Activated T-helper 17 cell treated with anti-CD3 and anti-CD28 coated beads, Interleukin-2, amount 50 U/mL, for 72 hours (primary cell): Measurements from ENCODE around the gene C1orf56. TPM values are rescaled to one million over a fixed set of nuclear protein-coding genes. Genes with fewer than 3 reads are reported as not detected.

Experiments used
- ATAC-seq: fragments of 150-1000 bp; cut with Tn5 transposase; replicated peaks from 2 replicates; pipeline ENCODE4 v1.10.0; 2021; ENCODE audit warnings: mild to moderate bottlenecking, moderate library complexity
- H3K27ac Mint-ChIP-seq: one replicate; pipeline ENCODE4 v1.8.0; 2022; ENCODE audit warnings: mixed read lengths
- H3K27me3 Mint-ChIP-seq: one replicate; pipeline ENCODE4 v1.8.0; 2022; ENCODE audit warnings: mixed read lengths
- H3K36me3 Mint-ChIP-seq: one replicate; pipeline ENCODE4 v1.8.0; 2022; ENCODE audit warnings: low read depth, mild to moderate bottlenecking, mixed read lengths
- H3K4me1 Mint-ChIP-seq: one replicate; pipeline ENCODE4 v1.8.0; 2022; ENCODE audit warnings: mixed read lengths
- H3K4me3 Mint-ChIP-seq: one replicate; pipeline ENCODE4 v1.8.0; 2022; ENCODE audit warnings: mild to moderate bottlenecking, mixed read lengths
- H3K9me3 Mint-ChIP-seq: one replicate; pipeline ENCODE4 v1.8.0; 2022; ENCODE audit warnings: mixed read lengths
- total RNA-seq, 2 donors: library from RNA; stranded (reverse); gene quantifications; one replicate each; pipeline ENCODE4 v1.2.3, GENCODE V29; 2022

C1orf56 gene
- total RNA-seq, 2 donors from 2014 or later: 0.71 to 1.2 TPM

GRCh38 chr1:151009674-151010345, 37.7 kb upstream of the C1orf56 start:
- Mint-ChIP-seq H3K4me3 (peak overlapping the region; percentile 93), H3K9me3 (no peaks in the 10 kb centered on the region), H3K4me1 (peaks cover 18% of the 10 kb centered on the region), H3K27ac (peak overlapping the region; percentile 98), H3K27me3 (no peaks in the 10 kb centered on the region), H3K36me3 (peaks cover 17% of the 10 kb centered on the region)
- ATAC-seq: no peak

DNA sequence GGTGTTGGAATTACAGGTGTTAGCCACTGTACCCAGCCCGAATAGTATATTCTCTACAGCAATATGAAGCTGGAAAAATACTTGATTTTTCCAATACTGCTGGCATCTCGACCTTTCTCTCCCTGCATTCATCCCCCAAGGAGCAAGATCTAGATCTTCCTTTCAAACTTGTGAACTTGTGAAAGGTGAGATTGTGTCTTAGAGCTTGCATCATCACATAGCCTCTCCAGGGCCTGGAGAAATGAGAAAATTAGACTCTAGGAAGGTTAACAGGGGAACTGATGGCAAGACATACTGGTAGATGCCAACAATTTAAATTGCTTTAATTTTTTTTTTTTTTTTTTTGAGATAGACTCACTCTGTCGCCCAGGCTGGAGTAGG, 37.2 kb upstream of the C1orf56 start:
- H3K36me3 Mint-ChIP-seq: peaks cover 17% of the 10 kb centered on the region
- no peak overlapping the region for H3K27ac Mint-ChIP-seq
- no peak for ATAC-seq
- no peaks in the 10 kb centered on the region for H3K27me3 Mint-ChIP-seq
- peaks cover 18% of the 10 kb centered on the region for H3K4me1 Mint-ChIP-seq
- peak overlapping the region; percentile 93 for H3K4me3 Mint-ChIP-seq
- no peaks in the 10 kb centered on the region for H3K9me3 Mint-ChIP-seq

DNA sequence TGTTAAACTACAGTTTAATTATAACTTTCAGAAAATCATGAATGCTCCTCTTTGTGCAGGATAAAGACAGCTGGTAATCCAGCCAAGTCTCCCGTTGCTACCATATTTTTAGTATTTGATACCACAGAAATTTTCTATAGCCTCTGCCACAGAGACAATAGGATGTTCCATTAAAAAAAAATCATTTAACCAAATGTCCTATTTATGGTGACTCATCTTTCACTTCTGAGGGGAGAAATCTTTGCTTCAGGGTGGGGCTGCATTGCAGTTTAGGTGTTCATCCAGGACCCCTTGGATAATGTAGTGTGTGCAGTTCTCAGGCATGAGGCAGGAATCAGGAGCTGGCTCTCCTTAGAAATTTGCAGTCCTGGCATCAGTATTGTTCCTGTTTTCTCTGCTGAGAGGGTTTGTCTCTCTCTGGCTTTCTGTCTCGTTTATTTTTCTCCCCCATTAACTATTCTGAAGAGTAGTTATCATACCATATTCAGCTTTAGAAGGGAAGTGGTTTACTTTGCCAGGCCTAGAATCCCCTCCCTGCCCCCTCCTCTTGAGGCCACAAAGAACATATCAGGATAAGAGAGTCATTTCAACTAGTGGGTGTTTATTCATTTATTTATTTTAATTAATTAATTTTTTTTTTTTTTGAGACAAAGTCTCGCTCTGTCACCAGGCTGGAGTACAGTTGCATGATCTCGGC, 36.2 kb upstream of the C1orf56 start:
- H3K4me1 Mint-ChIP-seq: peaks cover 18% of the 10 kb centered on the region
- peaks cover 17% of the 10 kb centered on the region for H3K36me3 Mint-ChIP-seq
- no peaks in the 10 kb centered on the region for H3K27me3 Mint-ChIP-seq
- H3K27ac Mint-ChIP-seq: no peak overlapping the region
- peak overlapping the region; percentile 27 for H3K4me3 Mint-ChIP-seq
- ATAC-seq: no peak
- H3K9me3 Mint-ChIP-seq: no peaks in the 10 kb centered on the region

DNA sequence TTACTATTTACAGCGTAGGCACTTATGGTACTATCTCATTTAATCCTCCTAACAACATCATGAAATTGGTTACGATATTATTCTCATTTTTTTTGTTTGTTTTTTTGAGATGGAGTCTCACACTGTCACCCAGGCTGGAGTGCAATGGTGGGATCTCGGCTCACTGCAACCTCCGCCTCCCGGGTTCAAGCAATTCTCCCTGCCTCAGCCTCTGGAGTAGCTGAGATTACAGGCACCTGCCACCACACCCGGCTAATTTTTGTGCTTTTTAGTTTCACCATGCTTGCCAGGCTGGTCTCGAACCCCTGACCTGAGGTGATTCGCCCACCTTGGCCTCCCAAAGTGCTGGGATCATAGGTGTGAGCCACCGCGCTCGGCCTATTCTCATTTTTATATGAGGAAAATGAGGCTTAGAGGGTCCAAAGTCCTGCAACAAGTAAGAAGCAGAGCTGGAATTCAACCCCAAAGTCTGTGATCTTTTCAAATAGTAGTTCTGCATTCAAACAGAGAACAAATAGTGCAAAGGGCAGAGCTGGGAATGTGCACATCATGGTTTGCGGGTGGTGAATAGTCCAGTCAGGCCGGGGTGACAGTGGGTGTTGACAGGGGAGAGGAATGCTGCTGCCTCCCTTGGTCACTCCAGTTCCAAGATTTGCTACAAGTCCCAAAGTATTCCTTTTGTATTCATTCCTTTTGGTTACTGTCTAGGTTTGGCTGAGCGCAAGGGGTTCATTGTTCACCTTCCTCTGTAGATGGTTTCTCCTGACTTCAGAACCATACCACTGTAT, 34.7 kb upstream of the C1orf56 start:
- Mint-ChIP-seq H3K9me3 (no peaks in the 10 kb centered on the region), H3K36me3 (peaks cover 26% of the 10 kb centered on the region), H3K4me3 (no peak overlapping the region), H3K27ac (no peak overlapping the region), H3K4me1 (peaks cover 10% of the 10 kb centered on the region), H3K27me3 (no peaks in the 10 kb centered on the region)
- ATAC-seq: no peak

DNA sequence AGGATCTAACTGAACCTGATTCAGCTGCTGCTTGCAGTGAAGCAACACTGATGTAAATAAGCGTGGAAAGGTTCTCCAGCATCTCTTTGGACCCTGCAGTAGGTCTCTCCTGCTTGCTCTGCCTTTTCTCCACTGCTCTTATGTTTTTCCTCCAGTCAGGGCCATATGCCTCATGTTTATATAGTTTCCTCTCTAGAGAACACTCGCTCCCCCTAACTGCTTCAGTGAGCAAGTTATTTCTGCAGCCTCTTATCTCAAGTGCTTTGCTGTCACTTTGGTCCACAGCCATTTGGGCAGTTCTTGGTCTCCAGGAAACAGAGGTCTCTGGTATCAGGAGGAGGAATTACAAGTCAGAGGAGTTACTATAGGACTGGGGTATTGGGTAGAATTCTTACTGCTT, 34.0 kb upstream of the C1orf56 start:
- Mint-ChIP-seq H3K36me3 (peaks cover 27% of the 10 kb centered on the region), H3K27me3 (no peaks in the 10 kb centered on the region), H3K9me3 (no peaks in the 10 kb centered on the region), H3K27ac (no peak overlapping the region), H3K4me1 (peaks cover 9% of the 10 kb centered on the region), H3K4me3 (no peak overlapping the region)
- ATAC-seq: no peak

GRCh38 chr1:151024540-151025146, 22.9 kb upstream of the C1orf56 start:
- no peak overlapping the region for H3K4me3 Mint-ChIP-seq
- H3K27ac Mint-ChIP-seq: no peak overlapping the region
- no peaks in the 10 kb centered on the region for H3K9me3 Mint-ChIP-seq
- H3K36me3 Mint-ChIP-seq: peaks cover 65% of the 10 kb centered on the region
- peaks cover 4% of the 10 kb centered on the region for H3K4me1 Mint-ChIP-seq
- peak; percentile 98 for ATAC-seq
- no peaks in the 10 kb centered on the region for H3K27me3 Mint-ChIP-seq

DNA sequence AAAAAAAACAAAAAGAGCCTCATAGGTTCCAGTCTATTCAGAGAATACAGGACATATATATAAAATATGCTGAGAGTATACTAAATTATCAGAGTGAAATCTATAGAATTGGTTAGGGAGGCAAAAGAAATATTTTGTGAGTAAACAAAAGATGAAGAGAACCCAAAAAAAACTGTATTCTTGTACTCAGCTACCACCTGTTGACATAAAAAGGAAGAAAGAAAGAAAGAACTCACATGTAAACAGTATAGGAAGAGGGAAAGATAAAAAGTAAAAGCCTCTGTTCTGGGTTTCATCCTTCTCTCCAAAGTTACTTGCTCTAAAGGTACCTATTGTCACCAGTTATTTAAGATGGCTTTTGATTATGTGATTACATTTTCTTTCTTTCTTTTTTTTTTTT, 21.1 kb upstream of the C1orf56 start:
- H3K27me3 Mint-ChIP-seq: no peaks in the 10 kb centered on the region
- H3K4me3 Mint-ChIP-seq: no peak overlapping the region
- no peak overlapping the region for H3K27ac Mint-ChIP-seq
- ATAC-seq: no peak
- H3K36me3 Mint-ChIP-seq: peaks cover 81% of the 10 kb centered on the region
- H3K9me3 Mint-ChIP-seq: no peaks in the 10 kb centered on the region
- peaks cover 4% of the 10 kb centered on the region for H3K4me1 Mint-ChIP-seq

- Mint-ChIP-seq H3K9me3 (no peaks in the 10 kb centered on the region), H3K36me3 (peaks cover 68% of the 10 kb centered on the region), H3K27me3 (no peaks in the 10 kb centered on the region), H3K27ac (no peak overlapping the region), H3K4me3 (no peak overlapping the region), H3K4me1 (peaks cover 1% of the 10 kb centered on the region)
- ATAC-seq: no peak
Observed at GRCh38 chr1:151032164-151032563, 15.4 kb upstream of the C1orf56 start.

DNA sequence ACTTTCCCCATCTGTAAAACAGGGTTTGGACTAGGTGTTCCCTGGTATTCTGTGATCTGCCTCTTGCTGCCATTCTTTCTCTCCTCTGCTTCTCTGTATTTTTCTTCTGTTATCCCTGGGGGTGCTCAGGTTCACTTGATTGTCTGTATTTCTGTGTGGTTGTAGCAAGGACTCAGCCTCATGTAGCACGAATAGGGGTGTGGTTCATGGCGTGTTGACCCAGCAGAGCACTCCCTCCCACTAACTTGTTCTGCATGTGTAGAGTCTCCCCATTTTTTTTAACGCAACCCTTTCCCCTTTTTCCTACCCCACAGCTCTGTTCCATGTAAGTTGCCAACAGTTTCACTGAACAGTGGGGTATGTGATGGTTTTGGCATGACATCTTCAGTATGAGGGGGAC, 12.4 kb upstream of the C1orf56 start:
- H3K27ac Mint-ChIP-seq: peak overlapping the region; percentile 7
- peaks cover 39% of the 10 kb centered on the region for H3K36me3 Mint-ChIP-seq
- peaks cover 4% of the 10 kb centered on the region for H3K4me1 Mint-ChIP-seq
- no peaks in the 10 kb centered on the region for H3K9me3 Mint-ChIP-seq
- H3K4me3 Mint-ChIP-seq: no peak overlapping the region
- no peak for ATAC-seq
- H3K27me3 Mint-ChIP-seq: no peaks in the 10 kb centered on the region

DNA sequence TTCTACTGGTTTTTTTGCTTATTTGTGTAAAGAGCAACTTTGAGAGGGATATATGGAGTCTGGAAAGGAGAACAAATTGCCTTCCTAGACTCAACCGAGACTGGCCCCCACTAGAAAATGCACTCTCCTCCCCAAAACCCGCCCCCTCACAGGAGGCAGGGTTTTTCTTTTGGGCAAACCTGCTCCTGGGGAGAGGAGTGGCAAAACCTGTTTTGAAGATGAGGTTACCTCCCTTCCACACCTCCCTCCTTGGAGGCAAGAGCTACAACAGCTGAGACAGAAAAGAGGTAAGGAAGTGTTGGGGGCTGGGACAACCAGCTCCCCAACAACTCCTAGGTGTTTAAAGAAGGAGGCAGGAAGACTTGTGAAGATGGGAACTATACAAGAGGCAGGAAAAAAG, 11.2 kb upstream of the C1orf56 start, which contains the start of gene BNIPL:
BNIPL (plus strand) TSS at position 231 of the 400 bp plus-strand sequence; CDS start at position 371, 140 bp downstream.
- H3K27ac Mint-ChIP-seq: peak within 1 kb of the TSS; percentile 7

DNA sequence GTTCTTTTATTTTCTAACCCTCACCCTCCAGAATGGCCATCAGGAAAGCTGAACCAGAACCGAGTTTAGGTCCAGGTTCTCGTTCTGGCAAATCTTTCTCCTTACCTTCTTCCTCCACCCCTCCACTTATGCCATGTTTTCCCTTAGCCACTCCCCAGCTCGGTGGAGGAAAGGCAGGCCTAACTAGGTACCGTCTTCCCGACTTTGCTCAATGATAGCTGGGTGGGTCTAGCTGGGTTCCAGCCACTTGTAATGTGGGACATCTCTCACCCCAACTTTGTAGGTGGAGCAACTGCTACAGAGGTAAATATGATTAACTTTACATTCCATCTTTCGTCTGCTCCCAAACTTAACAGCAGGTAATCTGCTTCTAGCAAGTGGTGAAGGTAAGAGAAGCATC, 10.5 kb upstream of the C1orf56 start:
- H3K27ac Mint-ChIP-seq: no peak overlapping the region
- no peak overlapping the region for H3K4me3 Mint-ChIP-seq
- H3K4me1 Mint-ChIP-seq: peaks cover 4% of the 10 kb centered on the region
- no peaks in the 10 kb centered on the region for H3K27me3 Mint-ChIP-seq
- H3K36me3 Mint-ChIP-seq: peaks cover 24% of the 10 kb centered on the region
- ATAC-seq: no peak
- no peaks in the 10 kb centered on the region for H3K9me3 Mint-ChIP-seq

More for the DNA sequence above, 11.2 kb upstream of the C1orf56 start, which contains the start of gene BNIPL:
- no peaks in the 10 kb centered on the region for H3K9me3 Mint-ChIP-seq
- H3K4me1 Mint-ChIP-seq: peaks cover 4% of the 10 kb centered on the region
- peaks cover 27% of the 10 kb centered on the region for H3K36me3 Mint-ChIP-seq
- H3K27me3 Mint-ChIP-seq: no peaks in the 10 kb centered on the region
- no peak within 1 kb of the TSS for H3K4me3 Mint-ChIP-seq
- no peak for ATAC-seq

DNA sequence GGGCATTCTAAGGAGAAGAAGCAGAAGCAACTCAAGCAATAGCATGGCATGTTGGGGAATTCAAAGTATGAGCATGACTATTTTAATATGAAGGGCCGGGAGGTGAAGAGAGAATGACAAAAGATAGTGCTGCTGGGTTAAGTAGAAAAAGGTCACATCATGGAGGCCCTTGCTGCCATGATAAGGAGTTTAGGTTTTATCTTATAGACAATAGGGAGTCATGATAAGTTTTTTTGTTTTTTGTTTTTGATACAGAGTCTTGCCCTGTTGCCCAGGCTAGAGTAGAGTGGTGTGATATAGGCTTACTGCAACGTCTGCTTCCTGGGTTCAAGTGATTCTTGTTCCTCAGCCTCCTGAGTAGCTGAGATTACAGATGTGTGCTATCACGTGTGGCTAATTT, 8.0 kb upstream of the C1orf56 start:
- Mint-ChIP-seq H3K4me3 (no peak overlapping the region), H3K27ac (no peak overlapping the region)
- ATAC-seq: no peak

GRCh38 chr1:151043163-151043562, 4.4 kb upstream of the C1orf56 start:
- no peak overlapping the region for H3K4me3 Mint-ChIP-seq
- H3K9me3 Mint-ChIP-seq: no peaks in the 10 kb centered on the region
- no peaks in the 10 kb centered on the region for H3K27me3 Mint-ChIP-seq
- peak overlapping the region; percentile 12 for H3K27ac Mint-ChIP-seq
- H3K36me3 Mint-ChIP-seq: no peaks in the 10 kb centered on the region
- H3K4me1 Mint-ChIP-seq: peaks cover 15% of the 10 kb centered on the region
- ATAC-seq: peak; percentile 47

More for the DNA sequence above, 8.0 kb upstream of the C1orf56 start:
- Mint-ChIP-seq H3K27me3 (no peaks in the 10 kb centered on the region), H3K4me1 (peaks cover 10% of the 10 kb centered on the region), H3K9me3 (no peaks in the 10 kb centered on the region), H3K36me3 (peaks cover 12% of the 10 kb centered on the region)

DNA sequence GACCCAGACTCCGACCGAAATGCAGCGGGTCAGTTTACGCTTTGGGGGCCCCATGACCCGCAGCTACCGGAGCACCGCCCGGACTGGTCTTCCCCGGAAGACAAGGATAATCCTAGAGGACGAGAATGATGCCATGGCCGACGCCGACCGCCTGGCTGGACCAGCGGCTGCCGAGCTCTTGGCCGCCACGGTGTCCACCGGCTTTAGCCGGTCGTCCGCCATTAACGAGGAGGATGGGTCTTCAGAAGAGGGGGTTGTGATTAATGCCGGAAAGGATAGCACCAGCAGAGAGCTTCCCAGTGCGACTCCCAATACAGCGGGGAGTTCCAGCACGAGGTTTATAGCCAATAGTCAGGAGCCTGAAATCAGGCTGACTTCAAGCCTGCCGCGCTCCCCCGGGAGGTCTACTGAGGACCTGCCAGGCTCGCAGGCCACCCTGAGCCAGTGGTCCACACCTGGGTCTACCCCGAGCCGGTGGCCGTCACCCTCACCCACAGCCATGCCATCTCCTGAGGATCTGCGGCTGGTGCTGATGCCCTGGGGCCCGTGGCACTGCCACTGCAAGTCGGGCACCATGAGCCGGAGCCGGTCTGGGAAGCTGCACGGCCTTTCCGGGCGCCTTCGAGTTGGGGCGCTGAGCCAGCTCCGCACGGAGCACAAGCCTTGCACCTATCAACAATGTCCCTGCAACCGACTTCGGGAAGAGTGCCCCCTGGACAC, 534 bp downstream of the C1orf56 start:
- H3K27ac Mint-ChIP-seq: peak overlapping the region; percentile 84
- ATAC-seq: peak; percentile 71
- peaks cover 10% of the 10 kb centered on the region for H3K4me1 Mint-ChIP-seq
- H3K4me3 Mint-ChIP-seq: peak overlapping the region; percentile 89
- peaks cover 34% of the 10 kb centered on the region for H3K36me3 Mint-ChIP-seq
- no peaks in the 10 kb centered on the region for H3K27me3 Mint-ChIP-seq
- no peaks in the 10 kb centered on the region for H3K9me3 Mint-ChIP-seq
